SIG-M5 treated with dmso at 0.1 percent for 504 hours (cell line): Measurements from ENCODE around the gene SSMEM1.
A peak's percentile ranks its signal among the peaks of the same experiment; 100 is the strongest.
"Not testable (repeated sequence)": the region's sequence is repeated elsewhere in the genome, so short reads cannot be mapped to it uniquely, and the experiment has no call there.

ENCODE experiments used
- DNase-seq: peaks from one replicate; lab custom pipeline; 2025; ENCODE audit not compliant: unreplicated experiment; lab: John Stamatoyannopoulos, UW

SSMEM1 gene

GRCh38 chr7:130210181-130210935 lies 2.7 kb downstream of the SSMEM1 start:
- no peak for DNase-seq

GRCh38 chr7:130213828-130214227 lies 6.2 kb downstream of the SSMEM1 start:
- DNase-seq = no peak

GRCh38 chr7:130216025-130216424 lies 8.4 kb downstream of the SSMEM1 start:
- DNase-seq = no peak

- DNase-seq = no peak
Observed at GRCh38 chr7:130216750-130217149, 9.1 kb downstream of the SSMEM1 start.

- DNase-seq = no peak
Observed at GRCh38 chr7:130218806-130219620, 11.4 kb downstream of the SSMEM1 start.

GRCh38 chr7:130219871-130220270 lies 12.2 kb downstream of the SSMEM1 start:
- no peak for DNase-seq

- DNase-seq = no peak
Observed at GRCh38 chr7:130221746-130222145, 14.1 kb downstream of the SSMEM1 start.

- DNase-seq = no peak
Observed at GRCh38 chr7:130223646-130224045, 16.0 kb downstream of the SSMEM1 start.

- no peak for DNase-seq
Observed at GRCh38 chr7:130224210-130224609, 16.6 kb downstream of the SSMEM1 start.

GRCh38 chr7:130224923-130225322 lies 17.3 kb downstream of the SSMEM1 start:
- not testable (repeated sequence) for DNase-seq

GRCh38 chr7:130226333-130226732 lies 18.7 kb downstream of the SSMEM1 start:
- no peak for DNase-seq

GRCh38 chr7:130227883-130228575 lies 20.4 kb downstream of the SSMEM1 start:
- DNase-seq = no peak

- DNase-seq = no peak
Observed at GRCh38 chr7:130228840-130229502, 21.3 kb downstream of the SSMEM1 start.

- not testable (repeated sequence) for DNase-seq
Observed at GRCh38 chr7:130229981-130230380, 22.3 kb downstream of the SSMEM1 start.

- no peak for DNase-seq
Observed at GRCh38 chr7:130231792-130232191, 24.1 kb downstream of the SSMEM1 start.

GRCh38 chr7:130232209-130232608 lies 24.5 kb downstream of the SSMEM1 start:
- no peak for DNase-seq

GRCh38 chr7:130234078-130234477 lies 26.4 kb downstream of the SSMEM1 start:
- DNase-seq = no peak

- not testable (repeated sequence) for DNase-seq
Observed at GRCh38 chr7:130236361-130236760, 28.7 kb downstream of the SSMEM1 start.

- DNase-seq = no peak
Observed at GRCh38 chr7:130240240-130240639, 32.6 kb downstream of the SSMEM1 start.

- DNase-seq = peak; percentile 27
Observed at GRCh38 chr7:130242198-130243014, 34.7 kb downstream of the SSMEM1 start.
